GM21825 (cell line): Measurements from ENCODE around the gene NOTCH3.

Source experiments
- ATAC-seq: cut with Tn5 transposase; IDR thresholded peaks from one replicate; pipeline ENCODE4 v1.9.1; 2021; ENCODE audit warnings: mild to moderate bottlenecking, moderate library complexity; ENCODE audit not compliant: unreplicated experiment

The NOTCH3 gene

GRCh38 chr19:15197275-15197941 is 3.4 kb downstream of the NOTCH3 start:
- no peak for ATAC-seq

- no peak for ATAC-seq
Observed at GRCh38 chr19:15196360-15197005, 4.3 kb downstream of the NOTCH3 start.

GRCh38 chr19:15195371-15196334 is 5.1 kb downstream of the NOTCH3 start:
- no peak for ATAC-seq

GRCh38 chr19:15194938-15195337 is 5.9 kb downstream of the NOTCH3 start:
- no peak for ATAC-seq

GRCh38 chr19:15191982-15192381 is 8.8 kb downstream of the NOTCH3 start:
- ATAC-seq = no peak

- ATAC-seq = no peak
Observed at GRCh38 chr19:15191514-15191913, 9.3 kb downstream of the NOTCH3 start.

- no peak for ATAC-seq
Observed at GRCh38 chr19:15188851-15189250, 11.9 kb downstream of the NOTCH3 start.

GRCh38 chr19:15187026-15188007 is 13.5 kb downstream of the NOTCH3 start:
- no peak for ATAC-seq

GRCh38 chr19:15185188-15185587 is 15.6 kb downstream of the NOTCH3 start:
- ATAC-seq = no peak

- no peak for ATAC-seq
Observed at GRCh38 chr19:15184776-15185175, 16.0 kb downstream of the NOTCH3 start.

- no peak for ATAC-seq
Observed at GRCh38 chr19:15181394-15181793, 19.4 kb downstream of the NOTCH3 start.

GRCh38 chr19:15180451-15181390 is 20.1 kb downstream of the NOTCH3 start:
- no peak for ATAC-seq

GRCh38 chr19:15178629-15179308 is 22.0 kb downstream of the NOTCH3 start:
- ATAC-seq = no peak

- peak; percentile 63 for ATAC-seq
Observed at GRCh38 chr19:15177269-15178116, 23.3 kb downstream of the NOTCH3 start.

- ATAC-seq = no peak
Observed at GRCh38 chr19:15175609-15176008, 25.2 kb downstream of the NOTCH3 start.

- ATAC-seq = no peak
Observed at GRCh38 chr19:15173746-15174404, 26.9 kb downstream of the NOTCH3 start.

- no peak for ATAC-seq
Observed at GRCh38 chr19:15170345-15170744, 30.4 kb downstream of the NOTCH3 start.
